HG02798 (cell line): Measurements from ENCODE around the gene TRDN.

ENCODE experiments used
- ATAC-seq: cut with Tn5 transposase; IDR thresholded peaks from one replicate; pipeline ENCODE4 v1.9.1; 2021; ENCODE audit warnings: mild to moderate bottlenecking; ENCODE audit not compliant: unreplicated experiment, poor library complexity

The TRDN gene

GRCh38 chr6:123636782-123637181 is at the start of gene TRDN:
Gene TRDN (minus strand): TSS chr6:123636950. CDS start chr6:123636775, 175 bp downstream.
- no peak for ATAC-seq

- ATAC-seq, result no peak
These were observed 45.3 kb upstream of the TRDN start for GRCh38 chr6:123681957-123682462.

- ATAC-seq, result no peak
These were observed 41.1 kb upstream of the TRDN start for GRCh38 chr6:123677897-123678296.

GRCh38 chr6:123676793-123677192 is 40.0 kb upstream of the TRDN start:
- ATAC-seq, result no peak

GRCh38 chr6:123668965-123669591 is 32.3 kb upstream of the TRDN start:
- ATAC-seq, result no peak

GRCh38 chr6:123668063-123668462 is 31.3 kb upstream of the TRDN start:
- ATAC-seq, result no peak

- no peak for ATAC-seq
These were observed 26.7 kb upstream of the TRDN start for GRCh38 chr6:123663436-123663835.

GRCh38 chr6:123662757-123663156 is 26.0 kb upstream of the TRDN start:
- ATAC-seq, result no peak

- no peak for ATAC-seq
These were observed 24.5 kb upstream of the TRDN start for GRCh38 chr6:123661105-123661891.

GRCh38 chr6:123659960-123660748 is 23.4 kb upstream of the TRDN start:
- ATAC-seq, result no peak

GRCh38 chr6:123658848-123659247 is 22.1 kb upstream of the TRDN start:
- ATAC-seq, result no peak

GRCh38 chr6:123655521-123656306 is 19.0 kb upstream of the TRDN start:
- ATAC-seq, result peak; percentile 90

- ATAC-seq, result no peak
These were observed 12.0 kb upstream of the TRDN start for GRCh38 chr6:123648723-123649122.

GRCh38 chr6:123648020-123648580 is 11.3 kb upstream of the TRDN start:
- no peak for ATAC-seq

GRCh38 chr6:123641497-123641896 is 4.7 kb upstream of the TRDN start:
- no peak for ATAC-seq

GRCh38 chr6:123640567-123641187 is 3.9 kb upstream of the TRDN start:
- no peak for ATAC-seq

- ATAC-seq, result no peak
These were observed 2.1 kb upstream of the TRDN start for GRCh38 chr6:123638865-123639264.

- ATAC-seq, result no peak
These were observed 468 bp downstream of the TRDN start for GRCh38 chr6:123636282-123636681.

GRCh38 chr6:123635567-123635966 is 1.2 kb downstream of the TRDN start:
- no peak for ATAC-seq
